ENCODE data around the gene WWOX.

DNA sequence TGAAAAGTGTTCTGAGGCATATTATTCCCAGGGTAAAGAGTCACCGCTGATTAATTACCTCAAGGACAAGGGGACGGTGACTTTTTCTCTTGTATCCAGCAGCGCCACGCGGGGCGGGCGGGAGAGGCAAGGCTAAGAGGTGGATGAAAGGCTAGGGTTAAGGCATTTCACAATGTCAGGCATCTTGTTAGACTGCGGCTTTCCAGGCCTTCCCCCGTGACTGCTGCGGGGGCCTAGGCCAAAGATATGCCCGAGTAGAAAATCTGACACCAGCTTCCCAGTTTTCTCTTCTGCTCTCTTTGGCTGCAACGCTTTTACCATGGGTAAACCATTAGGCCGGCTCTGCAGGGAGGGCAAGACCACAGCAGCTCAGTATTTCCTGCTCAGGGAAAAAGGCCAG, 802.9 kb downstream of the WWOX start:
- TF ChIP-seq CTCF (IDR thresholded peaks at IDR 0.05) (no peak), POLR2A (IDR thresholded peaks at IDR 0.05) (no peak), EP300 (IDR thresholded peaks at IDR 0.05) (no peak)
